ENCODE results near the gene PPIL6. TPM values are rescaled to one million over a fixed set of nuclear protein-coding genes. Genes with fewer than 3 reads are reported as not detected.
A peak's percentile ranks its signal among the peaks of the same experiment; 100 is the strongest.

The PPIL6 gene
- total RNA-seq, 2 experiments from 2014 or later: 0.43 to 0.46 TPM

DNA sequence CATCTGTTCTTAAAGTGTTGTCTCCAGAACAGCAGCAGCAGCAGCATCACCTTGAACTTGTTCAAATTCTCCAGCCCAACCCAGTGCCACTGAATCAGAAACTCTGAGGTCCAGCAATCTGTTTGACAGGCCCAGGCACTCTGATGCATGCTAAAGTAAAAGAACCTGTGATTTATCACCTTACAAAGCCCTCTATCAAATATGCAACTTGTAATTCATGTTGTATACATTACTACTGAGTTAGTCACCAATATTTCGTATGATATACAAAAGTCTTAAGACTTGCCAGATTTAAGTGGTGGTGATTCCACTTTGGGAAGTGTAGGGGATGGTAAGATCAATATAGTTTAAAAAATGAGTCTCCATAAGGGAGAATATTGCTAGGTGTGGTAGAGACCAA is 52.2 kb downstream of the PPIL6 start:
- no peak overlapping the region for H3K27ac Mint-ChIP-seq

DNA sequence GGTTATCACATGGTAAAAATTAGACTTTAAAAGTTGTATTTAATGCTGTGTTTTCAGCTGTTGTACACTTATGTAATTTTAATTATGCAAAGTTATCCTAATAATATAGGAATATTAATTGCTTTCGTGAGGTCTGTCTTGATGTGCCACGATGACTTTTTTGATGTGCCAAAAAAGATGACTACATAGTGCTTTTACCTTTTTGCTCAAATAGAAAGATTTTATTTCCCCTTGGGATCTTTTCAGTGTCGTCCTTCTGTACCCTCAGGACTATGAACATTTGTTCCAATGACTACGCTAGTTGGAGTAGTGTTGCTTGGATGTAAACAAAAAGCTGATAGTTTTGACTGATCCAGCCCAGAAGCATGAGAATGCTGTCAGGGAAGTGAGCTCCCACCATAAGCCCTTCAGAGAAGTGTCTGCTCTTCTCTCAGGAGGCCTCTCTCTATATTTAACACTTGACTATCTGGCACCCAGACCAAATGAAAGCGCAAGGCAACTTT is 56.9 kb downstream of the PPIL6 start:
- H3K4me1 Mint-ChIP-seq (ENCODE audit: low read depth): peaks cover 29% of the 10 kb centered on the region

More for the DNA sequence above, 52.2 kb downstream of the PPIL6 start:
- Mint-ChIP-seq H3K4me1 (ENCODE audit: low read depth) (peaks cover 14% of the 10 kb centered on the region), H3K36me3 (no peaks in the 10 kb centered on the region), H3K27me3 (no peaks in the 10 kb centered on the region), H3K4me3 (no peak overlapping the region), H3K9me3 (no peaks in the 10 kb centered on the region)
- no peak for DNase-seq
- intact Hi-C loops (cut with micrococcal nuclease): loop anchor here (10.0 kb wide), 1 partner anchor 1563 kb away; the partner anchor contains the start of gene SCML4
- CTCF ChIA-PET: no interaction called here
- POLR2A ChIA-PET: no interaction called here

GRCh38 chr6:109382576-109383437 is 57.6 kb downstream of the PPIL6 start:
- peaks cover 31% of the 10 kb centered on the region for H3K36me3 Mint-ChIP-seq
- H3K4me1 Mint-ChIP-seq (ENCODE audit: low read depth): peaks cover 35% of the 10 kb centered on the region
- peak; percentile 94 for DNase-seq
- peak overlapping the region; percentile 99 for H3K27ac Mint-ChIP-seq
- no peaks in the 10 kb centered on the region for H3K9me3 Mint-ChIP-seq
- intact Hi-C loops (cut with micrococcal nuclease): loop anchor here (1.0 to 10.0 kb wide), 13 partner anchors 57 to 1558 kb away; partner anchors contain the start of genes AK9, CDC40, CEP57L1 and FIG4
- peak overlapping the region; percentile 95 for H3K4me3 Mint-ChIP-seq
- CTCF ChIA-PET: interaction anchor here (0.6 to 5.4 kb wide), 36 partner anchors 9 to 793 kb away, joined by 3 to 139 read pairs (median 5); partner anchors contain the start of genes CEP57L1, PPIL6, SESN1 and SMPD2
- no peaks in the 10 kb centered on the region for H3K27me3 Mint-ChIP-seq
- POLR2A ChIA-PET: interaction anchor here (0.7 to 4.7 kb wide), 24 partner anchors 10 to 823 kb away, joined by 3 to 111 read pairs (median 4); partner anchors contain the start of genes CEP57L1, MICAL1, PPIL6 and SESN1

More for the DNA sequence above, 56.9 kb downstream of the PPIL6 start:
- CTCF ChIA-PET: interaction anchor here (0.6 to 5.4 kb wide), 40 partner anchors 8 to 794 kb away, joined by 3 to 139 read pairs (median 5); partner anchors contain the start of genes CEP57L1, PPIL6, SESN1 and SMPD2
- Mint-ChIP-seq H3K27me3 (no peaks in the 10 kb centered on the region), H3K4me3 (peak overlapping the region; percentile 95), H3K36me3 (peaks cover 24% of the 10 kb centered on the region), H3K9me3 (no peaks in the 10 kb centered on the region), H3K27ac (peak overlapping the region; percentile 99)
- DNase-seq: no peak
- intact Hi-C loops (cut with micrococcal nuclease): loop anchor here (1.0 to 10.0 kb wide), 10 partner anchors 72 to 1559 kb away; partner anchors contain the start of genes AK9, CDC40, FIG4 and MICAL1
- POLR2A ChIA-PET: interaction anchor here (0.7 to 4.7 kb wide), 15 partner anchors 10 to 796 kb away, joined by 3 to 111 read pairs (median 5); partner anchors contain the start of genes CEP57L1, MICAL1, PPIL6 and SESN1

GRCh38 chr6:109381747-109382575 is 58.5 kb downstream of the PPIL6 start, which contains the start of gene CD164:
Gene CD164 (minus strand): TSS chr6:109382467. CDS start chr6:109382378, 89 bp downstream.
- Mint-ChIP-seq H3K27ac (peak within 1 kb of the TSS; percentile 99), H3K4me3 (peak within 1 kb of the TSS; percentile 95), H3K27me3 (no peaks in the 10 kb centered on the region), H3K9me3 (no peaks in the 10 kb centered on the region), H3K36me3 (peaks cover 38% of the 10 kb centered on the region), H3K4me1 (ENCODE audit: low read depth) (peaks cover 44% of the 10 kb centered on the region)
- intact Hi-C loops (cut with micrococcal nuclease): loop anchor here (1.0 to 10.0 kb wide), 11 partner anchors 9 to 1557 kb away; partner anchors contain the start of genes AK9, CDC40, CEP57L1 and FIG4
- peak; percentile 95 for DNase-seq
- ChIA-PET CTCF (interaction anchor here (1.0 to 5.4 kb wide), 10 partner anchors 10 to 657 kb away, joined by 3 to 139 read pairs (median 7); partner anchors contain the start of genes CEP57L1, SESN1 and ZBTB24), POLR2A (interaction anchor here (0.6 to 4.7 kb wide), 21 partner anchors 10 to 822 kb away, joined by 3 to 111 read pairs (median 5); partner anchors contain the start of genes CEP57L1, MICAL1, PPIL6 and SESN1)

GRCh38 chr6:109381061-109381746 is 59.2 kb downstream of the PPIL6 start:
- peak; percentile 23 for DNase-seq
- POLR2A ChIA-PET: interaction anchor here (0.6 to 4.7 kb wide), 8 partner anchors 9 to 379 kb away, joined by 3 to 111 read pairs (median 15); partner anchors contain the start of genes CEP57L1, MICAL1, PPIL6 and SESN1

GRCh38 chr6:109379711-109380110 is 60.7 kb downstream of the PPIL6 start:
- no peak for DNase-seq
- H3K27me3 Mint-ChIP-seq: no peaks in the 10 kb centered on the region
- intact Hi-C loops (cut with micrococcal nuclease): loop anchor here (5.0 to 10.0 kb wide), 4 partner anchors 803 to 1555 kb away; partner anchors contain the start of genes CDC40, OSTM1, SCML4 and SEC63
- CTCF ChIA-PET: interaction anchor here (1.5 kb wide), 1 partner anchor 192 kb away, joined by 6 read pairs; no protein-coding TSS in a partner anchor
- no peaks in the 10 kb centered on the region for H3K9me3 Mint-ChIP-seq
- H3K4me3 Mint-ChIP-seq: peak overlapping the region; percentile 95
- peaks cover 53% of the 10 kb centered on the region for H3K36me3 Mint-ChIP-seq
- H3K27ac Mint-ChIP-seq: peak overlapping the region; percentile 99
- POLR2A ChIA-PET: interaction anchor here (1.0 to 1.3 kb wide), 4 partner anchors 9 to 285 kb away, joined by 3 to 5 read pairs (median 3); partner anchors contain the start of genes CEP57L1, SESN1 and SMPD2
- H3K4me1 Mint-ChIP-seq (ENCODE audit: low read depth): peaks cover 55% of the 10 kb centered on the region

More at GRCh38 chr6:109381061-109381746, 59.2 kb downstream of the PPIL6 start:
- Mint-ChIP-seq H3K27me3 (no peaks in the 10 kb centered on the region), H3K9me3 (no peaks in the 10 kb centered on the region), H3K4me1 (ENCODE audit: low read depth) (peaks cover 50% of the 10 kb centered on the region), H3K4me3 (peak overlapping the region; percentile 95), H3K27ac (peak overlapping the region; percentile 99), H3K36me3 (peaks cover 44% of the 10 kb centered on the region)
- intact Hi-C loops (cut with micrococcal nuclease): loop anchor here (1.0 to 10.0 kb wide), 6 partner anchors 8 to 1556 kb away; partner anchors contain the start of genes CDC40, OSTM1, SCML4 and SEC63
- CTCF ChIA-PET: interaction anchor here (4.4 to 5.4 kb wide), 2 partner anchors 9 to 193 kb away, joined by 48 to 139 read pairs; no protein-coding TSS in a partner anchor

DNA sequence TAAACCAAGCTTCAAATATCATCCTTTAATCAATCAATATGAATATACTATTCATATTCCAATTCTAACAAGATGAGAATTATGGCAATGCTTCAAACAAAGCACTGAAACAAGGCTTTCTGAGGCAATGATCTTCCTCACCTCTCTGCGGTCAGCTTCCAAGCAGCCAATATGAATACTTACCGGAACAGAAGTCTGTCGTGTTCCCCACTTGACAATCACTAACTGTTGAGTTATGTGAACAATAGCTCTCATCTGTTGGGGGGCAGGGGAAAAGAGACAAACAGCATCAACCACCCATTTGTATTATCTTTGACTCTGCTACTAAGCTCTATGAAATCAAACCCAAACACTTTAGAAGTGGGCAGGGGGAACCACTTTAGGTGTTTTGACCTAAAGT is 62.7 kb downstream of the PPIL6 start:
- ChIA-PET CTCF (interaction anchor here (2.0 kb wide), 1 partner anchor 190 kb away, joined by 9 read pairs; no protein-coding TSS in a partner anchor), POLR2A (interaction anchor here (0.5 to 1.4 kb wide), 4 partner anchors 19 to 368 kb away, joined by 3 to 5 read pairs (median 4); no protein-coding TSS in a partner anchor)
- Mint-ChIP-seq H3K36me3 (peaks cover 69% of the 10 kb centered on the region), H3K27ac (peak overlapping the region; percentile 64), H3K4me3 (peak overlapping the region; percentile 40), H3K4me1 (ENCODE audit: low read depth) (peaks cover 62% of the 10 kb centered on the region), H3K9me3 (no peaks in the 10 kb centered on the region), H3K27me3 (no peaks in the 10 kb centered on the region)
- intact Hi-C loops (cut with micrococcal nuclease): no loop called here
- DNase-seq: no peak

GRCh38 chr6:109374326-109374892 is 66.0 kb downstream of the PPIL6 start:
- Mint-ChIP-seq H3K4me1 (ENCODE audit: low read depth) (peaks cover 82% of the 10 kb centered on the region), H3K27ac (peak overlapping the region; percentile 99), H3K27me3 (no peaks in the 10 kb centered on the region), H3K9me3 (no peaks in the 10 kb centered on the region), H3K4me3 (peak overlapping the region; percentile 18), H3K36me3 (peaks cover 72% of the 10 kb centered on the region)
- no peak for DNase-seq
- POLR2A ChIA-PET: interaction anchor here (1.0 to 5.6 kb wide), 7 partner anchors 9 to 172 kb away, joined by 4 to 111 read pairs (median 6); partner anchors contain the start of genes CD164, MICAL1, PPIL6 and SMPD2
- CTCF ChIA-PET: interaction anchor here (1.1 to 5.3 kb wide), 2 partner anchors 9 to 187 kb away, joined by 10 to 48 read pairs; partner anchors contain the start of gene CD164
- intact Hi-C loops (cut with micrococcal nuclease): no loop called here

DNA sequence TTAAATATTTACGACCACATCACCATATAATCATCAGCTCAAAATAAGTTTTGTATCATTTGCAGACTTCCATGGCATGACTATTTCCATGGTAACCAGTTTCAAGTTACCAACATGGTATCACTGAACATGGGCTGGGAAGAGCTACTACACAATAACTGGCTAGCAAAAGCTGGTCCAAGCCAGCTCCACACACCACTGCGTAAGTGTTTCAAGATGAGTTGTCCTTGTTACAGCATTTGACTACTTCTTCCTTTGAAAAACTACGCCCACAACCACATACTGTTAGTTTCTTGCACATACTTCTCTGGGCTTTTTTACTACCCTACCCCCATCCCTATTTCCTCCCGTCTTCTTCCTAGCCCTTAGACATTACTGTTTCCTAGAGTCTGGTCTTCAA is 66.7 kb downstream of the PPIL6 start:
- POLR2A ChIA-PET: interaction anchor here (0.8 to 5.6 kb wide), 10 partner anchors 10 to 186 kb away, joined by 3 to 111 read pairs (median 6); partner anchors contain the start of genes CD164, MICAL1, PPIL6 and SMPD2

More for the DNA sequence above, 66.7 kb downstream of the PPIL6 start:
- CTCF ChIA-PET: interaction anchor here (0.7 to 5.3 kb wide), 3 partner anchors 10 to 186 kb away, joined by 4 to 48 read pairs (median 10); partner anchors contain the start of gene CD164
- DNase-seq: peak; percentile 80
- Mint-ChIP-seq H3K4me3 (peak overlapping the region; percentile 63), H3K9me3 (no peaks in the 10 kb centered on the region), H3K27ac (peak overlapping the region; percentile 99), H3K27me3 (no peaks in the 10 kb centered on the region), H3K4me1 (ENCODE audit: low read depth) (peaks cover 75% of the 10 kb centered on the region), H3K36me3 (peaks cover 70% of the 10 kb centered on the region)
- intact Hi-C loops (cut with micrococcal nuclease): loop anchor here (1.0 to 2.0 kb wide), 6 partner anchors 8 to 490 kb away; partner anchors contain the start of genes CEP57L1, SESN1 and ZBTB24
